ENCODE data around the gene ARL5C.

- TF ChIP-seq EZH2 (IDR thresholded peaks at IDR 0.05; ENCODE audit: low read depth): no peak
- TF ChIP-seq CTCF (conservative IDR thresholded peaks at IDR 0.05): no peak
Observed at GRCh38 chr17:39122991-39123390, 43.0 kb downstream of the ARL5C start.

All from PC-9 (cell line).